ENCODE results near the gene DIS3. TPM values are rescaled to one million over a fixed set of nuclear protein-coding genes. Genes with fewer than 3 reads are reported as not detected.
"Not testable (repeated sequence)": the region's sequence is repeated elsewhere in the genome, so short reads cannot be mapped to it uniquely, and the experiment has no call there.

DIS3 gene
- total RNA-seq, 1 experiment from 2014 or later = 21.8 TPM

- Histone ChIP-seq H3K27me3 (ENCODE audit: control insufficient read depth, insufficient read depth, low read length) (no peaks in the 10 kb centered on the region), H3K36me3 (ENCODE audit: control insufficient read depth, insufficient read depth, low read length) (peaks cover 21% of the 10 kb centered on the region; the same call in 1 of the 2 replicates), H3K9me3 (ENCODE audit: control insufficient read depth, insufficient read depth, low read depth, low read length) (no peaks in the 10 kb centered on the region), H3K4me1 (ENCODE audit: control insufficient read depth, insufficient read depth, low read length) (no peaks in the 10 kb centered on the region), H3K4me3 (ENCODE audit: low read depth in 2 of 2, low read length in 2 of 2) (no peak overlapping the region), H3K27ac (ENCODE audit: low read length) (no peak overlapping the region)
- no TSS peak for BruUV-seq (replicated peaks)
- TF ChIP-seq POLR2AphosphoS5 (IDR thresholded peaks at IDR 0.05; ENCODE audit: low read depth, low read length) (no peak), SIN3A (IDR thresholded peaks at IDR 0.05; ENCODE audit: borderline replicate concordance, insufficient read depth, low read depth, low read length) (no peak), TCF7L2 (IDR thresholded peaks at IDR 0.05; ENCODE audit: low read depth, low read length) (no peak)
- TF ChIP-seq, protein P1, sequence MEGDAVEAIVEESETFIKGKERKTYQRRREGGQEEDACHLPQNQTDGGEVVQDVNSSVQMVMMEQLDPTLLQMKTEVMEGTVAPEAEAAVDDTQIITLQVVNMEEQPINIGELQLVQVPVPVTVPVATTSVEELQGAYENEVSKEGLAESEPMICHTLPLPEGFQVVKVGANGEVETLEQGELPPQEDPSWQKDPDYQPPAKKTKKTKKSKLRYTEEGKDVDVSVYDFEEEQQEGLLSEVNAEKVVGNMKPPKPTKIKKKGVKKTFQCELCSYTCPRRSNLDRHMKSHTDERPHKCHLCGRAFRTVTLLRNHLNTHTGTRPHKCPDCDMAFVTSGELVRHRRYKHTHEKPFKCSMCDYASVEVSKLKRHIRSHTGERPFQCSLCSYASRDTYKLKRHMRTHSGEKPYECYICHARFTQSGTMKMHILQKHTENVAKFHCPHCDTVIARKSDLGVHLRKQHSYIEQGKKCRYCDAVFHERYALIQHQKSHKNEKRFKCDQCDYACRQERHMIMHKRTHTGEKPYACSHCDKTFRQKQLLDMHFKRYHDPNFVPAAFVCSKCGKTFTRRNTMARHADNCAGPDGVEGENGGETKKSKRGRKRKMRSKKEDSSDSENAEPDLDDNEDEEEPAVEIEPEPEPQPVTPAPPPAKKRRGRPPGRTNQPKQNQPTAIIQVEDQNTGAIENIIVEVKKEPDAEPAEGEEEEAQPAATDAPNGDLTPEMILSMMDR (IDR thresholded peaks at IDR 0.05) = no peak
- TF ChIP-seq, protein P2, sequence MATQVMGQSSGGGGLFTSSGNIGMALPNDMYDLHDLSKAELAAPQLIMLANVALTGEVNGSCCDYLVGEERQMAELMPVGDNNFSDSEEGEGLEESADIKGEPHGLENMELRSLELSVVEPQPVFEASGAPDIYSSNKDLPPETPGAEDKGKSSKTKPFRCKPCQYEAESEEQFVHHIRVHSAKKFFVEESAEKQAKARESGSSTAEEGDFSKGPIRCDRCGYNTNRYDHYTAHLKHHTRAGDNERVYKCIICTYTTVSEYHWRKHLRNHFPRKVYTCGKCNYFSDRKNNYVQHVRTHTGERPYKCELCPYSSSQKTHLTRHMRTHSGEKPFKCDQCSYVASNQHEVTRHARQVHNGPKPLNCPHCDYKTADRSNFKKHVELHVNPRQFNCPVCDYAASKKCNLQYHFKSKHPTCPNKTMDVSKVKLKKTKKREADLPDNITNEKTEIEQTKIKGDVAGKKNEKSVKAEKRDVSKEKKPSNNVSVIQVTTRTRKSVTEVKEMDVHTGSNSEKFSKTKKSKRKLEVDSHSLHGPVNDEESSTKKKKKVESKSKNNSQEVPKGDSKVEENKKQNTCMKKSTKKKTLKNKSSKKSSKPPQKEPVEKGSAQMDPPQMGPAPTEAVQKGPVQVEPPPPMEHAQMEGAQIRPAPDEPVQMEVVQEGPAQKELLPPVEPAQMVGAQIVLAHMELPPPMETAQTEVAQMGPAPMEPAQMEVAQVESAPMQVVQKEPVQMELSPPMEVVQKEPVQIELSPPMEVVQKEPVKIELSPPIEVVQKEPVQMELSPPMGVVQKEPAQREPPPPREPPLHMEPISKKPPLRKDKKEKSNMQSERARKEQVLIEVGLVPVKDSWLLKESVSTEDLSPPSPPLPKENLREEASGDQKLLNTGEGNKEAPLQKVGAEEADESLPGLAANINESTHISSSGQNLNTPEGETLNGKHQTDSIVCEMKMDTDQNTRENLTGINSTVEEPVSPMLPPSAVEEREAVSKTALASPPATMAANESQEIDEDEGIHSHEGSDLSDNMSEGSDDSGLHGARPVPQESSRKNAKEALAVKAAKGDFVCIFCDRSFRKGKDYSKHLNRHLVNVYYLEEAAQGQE (IDR thresholded peaks at IDR 0.05; ENCODE audit: insufficient read depth in 1 of 2, low read depth in 2 of 2, low read length in 1 of 2) = no peak
- DNase-seq (ENCODE audit: low read depth, low spot score) (no peak), ATAC-seq (no peak)
- intact Hi-C loops (cut with micrococcal nuclease; ENCODE audit: unreplicated experiment) = no loop called here
- ChIA-PET CTCF (no interaction called here), POLR2A (no interaction called here)
- in situ Hi-C loops (cut with HindIII; ENCODE audit: low pct_unique_long_range_greater_than_20kb, low sequenced_read_pairs) = no loop called here
These were observed 10.9 kb upstream of the DIS3 start for GRCh38 chr13:72792640-72793039.

DNA sequence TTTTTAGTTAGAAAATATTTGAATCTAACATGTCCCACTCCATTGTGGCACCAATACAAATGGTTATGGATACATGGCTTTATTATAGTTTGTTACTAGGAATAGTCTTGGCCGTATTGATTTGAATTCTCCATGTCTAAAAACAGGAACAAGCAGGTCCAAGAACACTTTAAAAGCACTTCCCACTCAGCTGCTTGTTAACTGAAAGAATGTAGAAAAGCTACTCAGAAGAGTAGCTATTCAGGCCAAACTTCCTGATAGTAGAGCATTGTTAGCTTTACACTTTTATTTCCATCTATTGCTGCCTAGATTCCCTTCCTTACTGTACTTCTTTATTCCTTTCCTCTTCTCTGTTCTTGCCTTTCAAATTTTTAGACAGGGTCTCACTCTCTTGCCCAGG, 7.1 kb upstream of the DIS3 start:
- BruUV-seq (replicated peaks) = no TSS peak
- no peaks in the 10 kb centered on the region for H3K27me3 ChIP-seq (ENCODE audit: control insufficient read depth, insufficient read depth, low read length)
- no peaks in the 10 kb centered on the region for H3K4me1 ChIP-seq (ENCODE audit: control insufficient read depth, insufficient read depth, low read length)
- in situ Hi-C loops (cut with HindIII; ENCODE audit: low pct_unique_long_range_greater_than_20kb, low sequenced_read_pairs) = no loop called here
- H3K27ac ChIP-seq (ENCODE audit: low read length) = no peak overlapping the region
- peaks cover 12% of the 10 kb centered on the region; the same call in 1 of the 2 replicates for H3K36me3 ChIP-seq (ENCODE audit: control insufficient read depth, insufficient read depth, low read length)
- TF ChIP-seq TCF7L2 (IDR thresholded peaks at IDR 0.05; ENCODE audit: low read depth, low read length) = no peak
- TF ChIP-seq, protein P2 (IDR thresholded peaks at IDR 0.05; ENCODE audit: insufficient read depth in 1 of 2, low read depth in 2 of 2, low read length in 1 of 2) = no peak
- TF ChIP-seq, protein P1 (IDR thresholded peaks at IDR 0.05) = no peak
- ChIA-PET POLR2A (no interaction called here), CTCF (no interaction called here)
- no peak overlapping the region for H3K4me3 ChIP-seq (ENCODE audit: low read depth in 2 of 2, low read length in 2 of 2)
- no peaks in the 10 kb centered on the region for H3K9me3 ChIP-seq (ENCODE audit: control insufficient read depth, insufficient read depth, low read depth, low read length)
- no peak for DNase-seq (ENCODE audit: low read depth, low spot score)
- intact Hi-C loops (cut with micrococcal nuclease; ENCODE audit: unreplicated experiment) = no loop called here
- ATAC-seq = no peak

GRCh38 chr13:72784679-72785078, 3.0 kb upstream of the DIS3 start:
- POLR2A ChIA-PET = interaction anchor here (0.6 kb wide), 1 partner anchor 160 kb away, joined by 6 read pairs; no protein-coding TSS in a partner anchor
- CTCF ChIA-PET = not testable (repeated sequence)

More at GRCh38 chr13:72784679-72785078, 3.0 kb upstream of the DIS3 start:
- DNase-seq (ENCODE audit: low read depth, low spot score); ATAC-seq; H3K9me3 ChIP-seq (ENCODE audit: control insufficient read depth, insufficient read depth, low read depth, low read length); H3K36me3 ChIP-seq (ENCODE audit: control insufficient read depth, insufficient read depth, low read length); BruUV-seq (replicated peaks); H3K4me3 ChIP-seq (ENCODE audit: low read depth in 2 of 2, low read length in 2 of 2); H3K4me1 ChIP-seq (ENCODE audit: control insufficient read depth, insufficient read depth, low read length); intact Hi-C loops (cut with micrococcal nuclease; ENCODE audit: unreplicated experiment); H3K27me3 ChIP-seq (ENCODE audit: control insufficient read depth, insufficient read depth, low read length); in situ Hi-C loops (cut with HindIII; ENCODE audit: low pct_unique_long_range_greater_than_20kb, low sequenced_read_pairs); H3K27ac ChIP-seq (ENCODE audit: low read length): not testable (repeated sequence)
